ENCODE results near the gene C3orf85.

The C3orf85 gene

DNA sequence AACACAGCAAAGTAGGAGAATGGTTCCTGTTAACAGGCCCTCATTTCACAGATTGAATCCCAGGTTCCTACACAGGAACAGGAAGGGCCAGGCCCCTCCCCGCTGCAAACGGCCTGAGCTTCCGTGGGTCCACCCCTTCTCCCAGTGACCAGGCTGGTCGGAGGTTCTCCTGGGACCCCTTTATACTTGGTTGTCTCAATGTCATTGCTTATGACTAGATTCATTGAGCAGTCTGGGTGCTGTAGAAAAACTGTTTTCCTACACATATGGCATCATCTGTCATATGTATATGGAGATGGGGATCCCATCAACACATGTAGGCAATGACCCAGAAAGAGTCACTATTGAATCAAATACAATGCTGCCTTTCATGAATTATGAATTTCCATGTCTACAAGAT lies 3.8 kb downstream of the C3orf85 start:
- DNase-seq = no peak
- in situ Hi-C loops (cut with HindIII; ENCODE audit: low pct_ligation_motif_present, low pct_unique_long_range_greater_than_20kb, low sequenced_read_pairs) = no loop called here

GRCh38 chr3:109143646-109144045 lies 7.1 kb downstream of the C3orf85 start:
- in situ Hi-C loops (cut with HindIII; ENCODE audit: low pct_ligation_motif_present, low pct_unique_long_range_greater_than_20kb, low sequenced_read_pairs) = no loop called here
- no peak for DNase-seq

DNA sequence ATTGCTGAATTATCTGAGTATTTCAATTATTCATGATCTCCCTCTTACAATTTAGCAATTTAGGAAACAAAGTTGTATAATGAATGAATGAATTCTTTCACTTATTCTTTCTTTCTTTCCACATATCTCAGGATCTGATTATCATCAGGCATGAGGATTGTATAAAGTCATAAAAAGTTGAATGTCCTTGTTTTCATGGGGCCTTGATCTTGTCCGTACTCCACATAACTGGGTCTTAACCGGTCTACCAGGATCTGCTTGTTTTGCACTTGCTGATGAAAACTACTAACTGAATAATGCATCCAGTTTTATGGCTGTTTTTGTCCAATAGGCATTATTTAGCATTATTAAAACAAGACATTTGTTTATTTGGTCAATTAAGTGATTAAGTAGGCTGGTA lies 12.6 kb downstream of the C3orf85 start:
- in situ Hi-C loops (cut with HindIII; ENCODE audit: low pct_ligation_motif_present, low pct_unique_long_range_greater_than_20kb, low sequenced_read_pairs) = no loop called here
- DNase-seq = no peak

GRCh38 chr3:109152320-109152719 lies 15.8 kb downstream of the C3orf85 start:
- no peak for DNase-seq
- in situ Hi-C loops (cut with HindIII; ENCODE audit: low pct_ligation_motif_present, low pct_unique_long_range_greater_than_20kb, low sequenced_read_pairs) = no loop called here

- DNase-seq = peak; percentile 50
- in situ Hi-C loops (cut with HindIII; ENCODE audit: low pct_ligation_motif_present, low pct_unique_long_range_greater_than_20kb, low sequenced_read_pairs) = no loop called here
These were observed 18.5 kb downstream of the C3orf85 start for GRCh38 chr3:109154979-109155378.

DNA sequence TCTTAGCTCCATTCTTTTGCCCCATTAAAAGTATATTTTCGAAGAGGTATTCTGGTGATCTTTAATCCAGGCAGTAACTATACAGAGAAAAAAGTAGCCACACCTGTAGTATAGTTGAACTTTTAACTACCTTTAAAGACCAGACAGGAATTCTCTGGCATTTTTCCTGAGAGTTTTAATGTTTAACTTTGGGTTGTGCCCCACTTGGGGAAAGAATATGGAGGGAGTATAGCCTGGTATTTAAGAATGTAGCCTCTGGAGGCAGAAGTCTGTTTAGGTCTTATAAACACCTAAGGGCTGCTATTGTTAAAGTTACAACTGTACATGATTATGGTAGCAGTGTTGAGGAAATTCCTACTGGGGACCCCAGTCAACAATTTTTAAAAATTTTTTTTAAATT lies 19.3 kb downstream of the C3orf85 start:
- in situ Hi-C loops (cut with HindIII; ENCODE audit: low pct_ligation_motif_present, low pct_unique_long_range_greater_than_20kb, low sequenced_read_pairs) = no loop called here
- peak; percentile 23 for DNase-seq

DNA sequence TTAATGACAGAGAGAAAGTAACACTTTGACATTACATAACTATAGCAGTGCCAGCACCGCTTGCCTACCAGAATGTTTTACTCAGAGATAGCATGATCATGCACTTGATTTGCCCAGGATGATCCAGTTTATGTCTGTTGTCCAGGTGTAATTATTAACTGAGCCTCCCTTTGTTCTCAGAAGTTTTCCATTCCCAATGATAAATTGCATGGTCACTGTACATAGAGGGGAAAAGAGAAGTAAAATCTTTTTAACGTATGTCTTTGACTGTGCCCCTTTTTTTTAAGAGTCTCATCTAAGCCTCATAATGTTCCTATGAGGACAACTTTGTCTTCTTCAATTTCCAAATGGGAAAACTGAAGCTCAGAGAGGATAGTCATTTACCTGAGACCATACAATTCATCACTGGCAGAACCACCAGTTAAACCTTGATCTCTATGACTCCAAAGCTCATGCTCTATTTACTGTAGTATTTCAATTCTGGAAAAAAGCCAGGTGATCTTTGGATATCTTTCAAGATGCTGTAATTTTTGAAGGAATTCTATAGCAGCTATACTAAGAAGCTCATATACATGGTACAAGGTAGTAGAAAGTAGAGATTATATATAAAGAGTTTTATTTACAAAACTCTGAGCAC lies 25.1 kb downstream of the C3orf85 start:
- in situ Hi-C loops (cut with HindIII; ENCODE audit: low pct_ligation_motif_present, low pct_unique_long_range_greater_than_20kb, low sequenced_read_pairs) = no loop called here

GRCh38 chr3:109165905-109166304 lies 29.4 kb downstream of the C3orf85 start:
- DNase-seq = no peak
- in situ Hi-C loops (cut with HindIII; ENCODE audit: low pct_ligation_motif_present, low pct_unique_long_range_greater_than_20kb, low sequenced_read_pairs) = no loop called here

More for the DNA sequence above, 25.1 kb downstream of the C3orf85 start:
- no peak for DNase-seq

- no peak for DNase-seq
- in situ Hi-C loops (cut with HindIII; ENCODE audit: low pct_ligation_motif_present, low pct_unique_long_range_greater_than_20kb, low sequenced_read_pairs) = no loop called here
These were observed 35.0 kb downstream of the C3orf85 start for GRCh38 chr3:109171479-109171878.

DNA sequence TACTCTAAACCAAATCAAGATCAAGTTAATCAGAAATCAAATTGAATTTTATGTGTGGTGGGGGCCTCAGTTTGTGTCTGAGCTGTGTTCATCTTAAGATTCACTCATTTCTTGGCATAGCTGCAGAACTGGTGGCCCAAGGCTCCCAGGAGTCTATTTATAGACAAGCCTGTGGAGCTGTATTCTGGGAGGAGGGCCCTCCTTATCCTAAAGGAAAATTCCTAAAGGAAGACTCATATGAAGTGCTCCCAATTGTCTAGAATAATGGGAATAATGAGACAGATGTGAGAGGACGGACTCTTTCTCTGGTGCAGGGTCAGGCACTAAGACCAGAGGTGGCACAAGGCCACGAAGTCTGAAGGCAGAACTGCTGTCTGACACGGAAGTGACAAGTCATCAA lies 38.9 kb downstream of the C3orf85 start:
- no peak for DNase-seq
- in situ Hi-C loops (cut with HindIII; ENCODE audit: low pct_ligation_motif_present, low pct_unique_long_range_greater_than_20kb, low sequenced_read_pairs) = no loop called here

GRCh38 chr3:109176726-109177125 lies 40.2 kb downstream of the C3orf85 start:
- in situ Hi-C loops (cut with HindIII; ENCODE audit: low pct_ligation_motif_present, low pct_unique_long_range_greater_than_20kb, low sequenced_read_pairs) = no loop called here
- no peak for DNase-seq

DNA sequence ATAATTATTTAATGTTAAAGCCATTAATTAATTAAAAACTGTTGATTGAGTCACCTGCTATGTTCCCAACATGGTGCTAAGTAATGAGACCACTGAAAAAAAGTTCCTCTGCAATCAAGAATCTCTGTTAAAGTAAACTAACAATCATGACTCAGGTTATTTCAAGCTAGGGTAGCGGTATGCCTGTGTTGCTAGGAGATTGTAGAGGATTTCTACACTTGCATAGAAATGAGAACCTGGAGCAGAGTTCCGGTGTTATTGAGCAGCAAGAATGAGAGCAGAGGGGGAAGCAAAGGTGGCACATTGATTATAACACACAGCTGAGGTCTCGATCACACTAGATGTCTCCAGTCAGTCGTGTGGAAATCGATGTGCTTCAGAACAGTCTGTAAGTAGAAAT lies 41.4 kb downstream of the C3orf85 start:
- in situ Hi-C loops (cut with HindIII; ENCODE audit: low pct_ligation_motif_present, low pct_unique_long_range_greater_than_20kb, low sequenced_read_pairs) = no loop called here
- DNase-seq = no peak

- DNase-seq = no peak
- in situ Hi-C loops (cut with HindIII; ENCODE audit: low pct_ligation_motif_present, low pct_unique_long_range_greater_than_20kb, low sequenced_read_pairs) = no loop called here
These were observed 42.2 kb downstream of the C3orf85 start for GRCh38 chr3:109178708-109179107.

DNA sequence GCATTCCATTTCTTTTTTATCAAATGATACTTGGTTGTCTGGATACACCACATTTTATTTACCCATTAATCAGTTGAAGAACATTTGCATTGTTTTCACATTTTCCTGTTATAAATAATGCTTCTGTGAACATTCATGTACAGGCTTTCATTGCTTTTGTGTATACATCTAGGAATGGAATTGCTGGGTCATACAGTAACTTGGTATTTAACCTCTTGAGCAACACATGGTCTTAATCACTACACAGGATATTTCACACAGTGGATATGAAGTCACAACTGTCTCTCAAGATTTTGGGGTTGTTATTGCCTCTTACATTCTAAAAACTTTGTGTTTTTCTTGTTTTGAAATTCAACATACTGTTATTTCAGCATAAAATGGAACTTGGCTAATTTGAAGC lies 48.2 kb downstream of the C3orf85 start:
- in situ Hi-C loops (cut with HindIII; ENCODE audit: low pct_ligation_motif_present, low pct_unique_long_range_greater_than_20kb, low sequenced_read_pairs) = no loop called here
- DNase-seq = no peak

- no peak for DNase-seq
- in situ Hi-C loops (cut with HindIII; ENCODE audit: low pct_ligation_motif_present, low pct_unique_long_range_greater_than_20kb, low sequenced_read_pairs) = no loop called here
These were observed 50.9 kb downstream of the C3orf85 start for GRCh38 chr3:109187390-109187789.

DNA sequence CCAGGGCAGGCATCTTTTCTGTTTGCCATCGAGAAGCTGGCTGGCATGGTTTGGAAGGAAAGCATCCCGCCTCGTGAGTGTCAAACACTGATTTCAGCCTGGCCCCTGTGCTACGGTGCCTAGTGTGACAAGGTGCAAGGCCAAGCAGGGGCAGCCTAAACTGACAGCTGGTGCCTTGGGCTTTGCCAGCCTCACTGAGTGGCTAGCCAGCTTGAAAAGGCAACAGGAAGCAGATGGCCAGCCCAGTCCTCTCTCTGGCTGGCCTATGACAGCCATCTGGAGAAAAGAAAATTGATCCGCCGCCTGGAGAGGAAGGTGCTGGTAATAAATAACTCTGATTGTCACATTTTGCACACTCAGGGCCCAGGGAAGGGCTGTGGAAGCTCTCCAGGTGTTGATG lies 52.2 kb downstream of the C3orf85 start:
- no peak for DNase-seq
- in situ Hi-C loops (cut with HindIII; ENCODE audit: low pct_ligation_motif_present, low pct_unique_long_range_greater_than_20kb, low sequenced_read_pairs) = no loop called here

- no peak for DNase-seq
- in situ Hi-C loops (cut with HindIII; ENCODE audit: low pct_ligation_motif_present, low pct_unique_long_range_greater_than_20kb, low sequenced_read_pairs) = no loop called here
These were observed 54.9 kb downstream of the C3orf85 start for GRCh38 chr3:109191421-109191820.

DNA sequence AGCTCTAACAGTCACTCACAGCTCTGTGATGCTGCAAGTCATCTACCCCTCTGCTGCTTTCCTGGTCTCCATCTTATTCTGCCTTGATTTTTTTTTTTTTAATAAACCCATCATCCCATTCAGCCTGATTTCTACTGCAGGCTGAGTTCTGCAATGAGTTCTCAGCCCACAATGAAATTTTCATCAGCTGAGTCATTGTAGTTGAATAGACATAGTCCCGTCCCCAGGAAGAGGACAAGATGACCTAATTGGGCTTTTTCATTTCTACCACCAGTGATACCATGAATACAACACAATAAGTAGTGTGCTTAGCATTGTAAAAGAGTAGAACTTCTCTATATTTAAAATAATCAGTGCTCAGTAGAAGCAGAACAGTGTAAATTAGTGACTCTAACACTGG lies 59.3 kb downstream of the C3orf85 start:
- in situ Hi-C loops (cut with HindIII; ENCODE audit: low pct_ligation_motif_present, low pct_unique_long_range_greater_than_20kb, low sequenced_read_pairs) = no loop called here
- peak; percentile 45 for DNase-seq
